WTC11 (cell line): ENCODE results near the gene RTCA. TPM values are rescaled to one million over a fixed set of nuclear protein-coding genes. Genes with fewer than 3 reads are reported as not detected.

Experiments used
- microRNA-seq: library from miRNA; unstranded; fragments of <30 nt; microRNA quantifications from one replicate; pipeline ENCODE4 v1.2.0, GENCODE V29; 2022; ENCODE audit warnings: borderline number of aligned reads
- total RNA-seq: library from RNA; stranded (reverse); gene quantifications from 3 replicates; pipeline ENCODE4 v1.2.3, GENCODE V29; 2021

Gene RTCA
- total RNA-seq, 1 experiment from 2014 or later: 35.7 TPM

Small RNA genes within 50 kb of the gene (microRNA-seq; reads per million reads assigned to microRNA genes)
- not detected for gene MIR553

Other genes starting within 250 kb of the RTCA start
- 13.0 to 13.6 TPM (median 13.6 TPM) in 3 replicates for gene SASS6, start 133.3 kb upstream of the RTCA start, total RNA-seq
- 10.7 to 12.8 TPM (median 12.7 TPM) in 3 replicates for gene TRMT13, start 133.1 kb upstream of the RTCA start, total RNA-seq
- gene LRRC39, start 88.0 kb upstream of the RTCA start, total RNA-seq: 0.25 to 0.46 TPM (median 0.27 TPM) in 3 replicates
- 20.1 to 22.9 TPM (median 21.6 TPM) in 3 replicates for gene DBT, start 16.4 kb upstream of the RTCA start, total RNA-seq
- gene CDC14A, start 86.3 kb downstream of the RTCA start, total RNA-seq: 8.7 to 11.1 TPM (median 10.3 TPM) in 3 replicates